ENCODE measurements around the gene CAPN10.
A peak's percentile ranks its signal among the peaks of the same experiment; 100 is the strongest.

The CAPN10 gene

DNA sequence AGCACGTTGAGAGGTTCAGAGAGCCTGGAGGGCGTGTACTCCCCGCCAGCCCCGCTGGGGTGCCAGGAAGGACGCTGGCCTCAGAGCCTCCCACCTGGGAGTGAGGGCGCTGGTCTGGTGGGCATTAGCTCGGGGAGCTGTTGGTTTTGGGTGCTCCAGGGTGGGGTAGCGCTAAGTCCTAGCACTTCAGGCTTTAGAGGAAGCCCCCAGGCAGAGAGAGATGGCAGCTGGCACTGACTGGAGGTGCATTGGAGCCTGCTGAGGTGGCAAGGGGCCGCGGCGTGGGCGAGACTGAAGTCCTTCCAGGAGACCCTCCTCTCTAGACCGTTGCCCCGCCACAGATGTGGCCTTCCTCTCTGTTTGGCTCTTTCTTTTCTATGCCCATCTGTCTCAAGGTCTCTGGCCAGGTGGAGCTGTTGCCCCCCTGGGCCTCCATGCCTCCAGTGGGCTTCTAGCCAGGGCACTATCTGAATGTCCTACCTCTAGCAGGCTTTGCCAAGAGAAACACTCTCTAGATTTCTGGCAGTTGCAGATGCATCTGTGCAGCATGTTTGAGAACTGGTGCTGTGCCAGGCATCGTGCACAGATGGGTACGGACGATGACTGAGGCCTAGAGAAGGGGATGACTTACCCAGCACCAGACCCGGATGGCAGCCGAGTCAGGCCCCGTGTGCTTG lies 6.6 kb downstream of the CAPN10 start:
- Histone ChIP-seq H3K36me3 (ENCODE audit: insufficient read depth) (no peaks in the 10 kb centered on the region), H4K20me1 (ENCODE audit: insufficient read depth) (no peaks in the 10 kb centered on the region), H3K9ac (no peak overlapping the region), H2AFZ (ENCODE audit: low read depth) (no peak overlapping the region), H3K27me3 (ENCODE audit: insufficient read depth, low read depth) (no peaks in the 10 kb centered on the region), H3K4me1 (ENCODE audit: low read depth, poor library complexity, severe bottlenecking) (peaks cover 6% of the 10 kb centered on the region), H3K27ac (no peak overlapping the region), H3K79me2 (ENCODE audit: insufficient read depth, low read depth) (peaks cover 19% of the 10 kb centered on the region), H3K4me3 (IDR thresholded peaks at IDR 0.05; ENCODE audit: insufficient read depth, low read depth, low read length) (no peak overlapping the region), H3K4me2 (no peak overlapping the region)
- TF ChIP-seq, protein P1, sequence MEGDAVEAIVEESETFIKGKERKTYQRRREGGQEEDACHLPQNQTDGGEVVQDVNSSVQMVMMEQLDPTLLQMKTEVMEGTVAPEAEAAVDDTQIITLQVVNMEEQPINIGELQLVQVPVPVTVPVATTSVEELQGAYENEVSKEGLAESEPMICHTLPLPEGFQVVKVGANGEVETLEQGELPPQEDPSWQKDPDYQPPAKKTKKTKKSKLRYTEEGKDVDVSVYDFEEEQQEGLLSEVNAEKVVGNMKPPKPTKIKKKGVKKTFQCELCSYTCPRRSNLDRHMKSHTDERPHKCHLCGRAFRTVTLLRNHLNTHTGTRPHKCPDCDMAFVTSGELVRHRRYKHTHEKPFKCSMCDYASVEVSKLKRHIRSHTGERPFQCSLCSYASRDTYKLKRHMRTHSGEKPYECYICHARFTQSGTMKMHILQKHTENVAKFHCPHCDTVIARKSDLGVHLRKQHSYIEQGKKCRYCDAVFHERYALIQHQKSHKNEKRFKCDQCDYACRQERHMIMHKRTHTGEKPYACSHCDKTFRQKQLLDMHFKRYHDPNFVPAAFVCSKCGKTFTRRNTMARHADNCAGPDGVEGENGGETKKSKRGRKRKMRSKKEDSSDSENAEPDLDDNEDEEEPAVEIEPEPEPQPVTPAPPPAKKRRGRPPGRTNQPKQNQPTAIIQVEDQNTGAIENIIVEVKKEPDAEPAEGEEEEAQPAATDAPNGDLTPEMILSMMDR (conservative IDR thresholded peaks at IDR 0.05; ENCODE audit: low read depth, low read length), result no peak

DNA sequence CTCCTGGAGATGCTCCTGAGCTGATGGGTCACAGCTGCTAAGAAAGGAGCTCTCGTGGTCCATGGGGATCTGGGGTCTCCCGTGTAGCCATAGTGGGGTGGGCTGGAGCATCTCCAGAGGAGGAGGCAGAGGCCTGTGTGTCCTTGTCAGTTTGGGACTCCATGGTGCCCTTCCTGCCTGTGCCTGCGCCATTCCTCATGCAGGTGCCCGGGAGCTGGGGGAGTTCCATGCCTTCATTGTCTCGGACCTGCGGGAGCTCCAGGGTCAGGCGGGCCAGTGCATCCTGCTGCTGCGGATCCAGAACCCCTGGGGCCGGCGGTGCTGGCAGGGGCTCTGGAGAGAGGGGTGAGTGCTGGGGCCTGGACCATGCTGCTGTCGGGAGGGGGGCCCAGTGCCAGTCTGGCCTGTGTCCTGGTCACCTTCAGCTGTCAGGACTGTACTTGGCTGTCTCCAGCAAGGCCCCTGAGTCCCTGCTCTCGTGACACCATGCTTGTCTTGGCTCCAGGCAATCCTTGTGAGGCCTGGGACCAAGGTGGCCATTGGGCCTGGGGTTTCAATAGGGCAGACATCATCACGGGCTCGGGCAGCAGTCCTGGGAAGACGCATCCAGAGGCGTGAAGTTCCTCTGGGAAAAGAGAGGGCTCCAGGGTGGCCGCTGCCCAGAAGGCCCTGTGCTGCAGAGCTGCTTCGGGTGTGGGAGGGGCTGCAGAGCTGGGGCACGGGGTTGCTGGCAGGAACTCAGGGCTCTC lies 7.3 kb downstream of the CAPN10 start:
- Histone ChIP-seq H4K20me1 (ENCODE audit: insufficient read depth) (no peaks in the 10 kb centered on the region), H3K79me2 (ENCODE audit: insufficient read depth, low read depth) (peaks cover 13% of the 10 kb centered on the region; the same call in 1 of the 2 replicates), H3K4me3 (IDR thresholded peaks at IDR 0.05; ENCODE audit: insufficient read depth, low read depth, low read length) (no peak overlapping the region), H3K4me2 (no peak overlapping the region), H2AFZ (ENCODE audit: low read depth) (no peak overlapping the region), H3K27ac (no peak overlapping the region), H3K9ac (no peak overlapping the region), H3K36me3 (ENCODE audit: insufficient read depth) (no peaks in the 10 kb centered on the region), H3K4me1 (ENCODE audit: low read depth, poor library complexity, severe bottlenecking) (no peaks in the 10 kb centered on the region), H3K27me3 (ENCODE audit: insufficient read depth, low read depth) (no peaks in the 10 kb centered on the region)
- TF ChIP-seq, protein P1 (conservative IDR thresholded peaks at IDR 0.05; ENCODE audit: low read depth, low read length), result no peak

GRCh38 chr2:240594511-240595380 lies 8.2 kb downstream of the CAPN10 start:
- no peak overlapping the region for H3K27ac ChIP-seq
- H3K79me2 ChIP-seq (ENCODE audit: insufficient read depth, low read depth), result peaks cover 5% of the 10 kb centered on the region; the same call in 1 of the 2 replicates
- H3K4me2 ChIP-seq, result no peak overlapping the region
- H3K4me1 ChIP-seq (ENCODE audit: low read depth, poor library complexity, severe bottlenecking), result no peaks in the 10 kb centered on the region
- H3K4me3 ChIP-seq (IDR thresholded peaks at IDR 0.05; ENCODE audit: insufficient read depth, low read depth, low read length), result no peak overlapping the region
- no peaks in the 10 kb centered on the region for H3K27me3 ChIP-seq (ENCODE audit: insufficient read depth, low read depth)
- H3K9ac ChIP-seq, result no peak overlapping the region
- TF ChIP-seq, protein P1 (conservative IDR thresholded peaks at IDR 0.05; ENCODE audit: low read depth, low read length), result no peak
- no peaks in the 10 kb centered on the region for H3K36me3 ChIP-seq (ENCODE audit: insufficient read depth)
- no peak overlapping the region for H2AFZ ChIP-seq (ENCODE audit: low read depth)
- no peaks in the 10 kb centered on the region for H4K20me1 ChIP-seq (ENCODE audit: insufficient read depth)

DNA sequence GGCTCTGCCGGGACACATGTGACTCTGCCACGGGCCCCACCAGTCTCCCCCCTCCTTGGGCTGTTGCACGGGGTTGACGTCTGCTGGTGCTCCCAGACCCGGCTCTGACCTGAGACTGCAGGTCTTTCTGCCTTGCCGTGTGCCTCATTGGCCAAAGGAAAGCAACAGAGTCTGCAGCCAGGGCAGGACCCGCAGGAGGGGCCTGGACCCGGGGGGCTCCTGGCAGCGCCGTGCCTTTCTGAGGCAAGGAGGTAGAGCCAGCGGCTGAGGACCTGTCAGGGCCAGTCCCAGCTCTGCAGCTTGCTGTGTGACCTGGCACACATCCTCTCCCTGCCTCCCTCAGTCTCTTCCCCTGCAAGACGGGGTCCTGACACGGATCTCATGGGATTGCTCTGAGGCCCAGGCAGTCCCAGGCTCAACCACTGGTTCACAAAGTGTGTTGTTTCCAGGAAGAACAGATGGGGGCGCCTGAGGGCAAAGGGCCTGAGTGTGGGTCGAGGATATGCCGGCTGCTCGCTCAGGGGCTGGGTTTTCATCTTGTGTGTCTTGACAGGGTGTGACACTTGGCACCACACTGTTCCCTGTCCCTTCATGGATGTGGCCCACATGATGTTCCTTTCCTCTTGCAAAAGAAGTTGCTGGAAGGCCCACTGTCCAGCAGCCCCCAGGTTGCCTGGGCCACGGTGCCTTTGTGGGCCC lies 9.0 kb downstream of the CAPN10 start:
- H3K79me2 ChIP-seq (ENCODE audit: insufficient read depth, low read depth), result no peaks in the 10 kb centered on the region
- no peak overlapping the region for H3K27ac ChIP-seq
- no peak overlapping the region for H3K9ac ChIP-seq

More for the DNA sequence above, 9.0 kb downstream of the CAPN10 start:
- Histone ChIP-seq H2AFZ (ENCODE audit: low read depth) (no peak overlapping the region), H3K4me3 (IDR thresholded peaks at IDR 0.05; ENCODE audit: insufficient read depth, low read depth, low read length) (no peak overlapping the region), H3K4me1 (ENCODE audit: low read depth, poor library complexity, severe bottlenecking) (no peaks in the 10 kb centered on the region), H3K4me2 (no peak overlapping the region), H3K36me3 (ENCODE audit: insufficient read depth) (no peaks in the 10 kb centered on the region), H3K27me3 (ENCODE audit: insufficient read depth, low read depth) (no peaks in the 10 kb centered on the region), H4K20me1 (ENCODE audit: insufficient read depth) (no peaks in the 10 kb centered on the region)
- TF ChIP-seq, protein P1 (conservative IDR thresholded peaks at IDR 0.05; ENCODE audit: low read depth, low read length), result 0 out of 2 replicates have a peak, but pooled peaks have one; percentile 30

All from KMS-11 (cell line).